ENCODE results near the gene GARIN6. TPM values are rescaled to one million over a fixed set of nuclear protein-coding genes. Genes with fewer than 3 reads are reported as not detected.

Gene GARIN6
- not detected in 5 replicates for total RNA-seq (2022; extraction: Qiagen RNA extraction)

DNA sequence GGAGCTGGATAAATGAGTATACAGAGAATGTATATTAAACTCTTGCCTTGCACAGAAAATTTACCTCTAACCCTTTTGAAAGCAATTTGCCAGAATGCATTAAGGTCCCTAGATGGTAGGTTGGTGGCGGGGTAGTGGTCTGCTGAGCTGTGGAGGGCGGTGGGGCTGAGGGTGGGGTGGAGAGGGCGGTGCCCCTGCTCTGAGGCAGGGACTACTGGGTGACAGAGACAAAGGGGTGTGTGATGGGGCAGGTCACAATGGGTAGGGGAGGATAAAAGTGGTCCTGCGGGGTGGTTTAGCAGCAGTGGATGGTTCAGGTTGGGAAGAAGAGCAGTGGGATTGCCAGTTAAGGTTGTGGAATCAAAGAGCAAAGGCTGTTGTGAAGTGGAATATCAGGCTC, at the start of gene GARIN6:
Gene GARIN6, plus strand, starts transcription at position 301 of the 400 bp plus-strand sequence. CDS start 422 bp downstream, outside the sequence.

All from A549 treated with AZD2906 at 1 μM for 4 hours (cell line).